A172 (cell line): ENCODE measurements around the gene CENPS. TPM values are rescaled to one million over a fixed set of nuclear protein-coding genes. Genes with fewer than 3 reads are reported as not detected.
"Not testable (repeated sequence)": the region's sequence is repeated elsewhere in the genome, so short reads cannot be mapped to it uniquely, and the experiment has no call there.

Experiments
- DNase-seq: peaks from one replicate; pipeline ENCODE4 v3.0.0-alpha.2; 2015; ENCODE audit warnings: low spot score
- total RNA-seq: library from RNA; depleted of rRNA; stranded (reverse); fragments of >200 nt; shearing (Covaris generic); gene quantifications from 2 replicates; pipeline ENCODE4 v1.2.3, GENCODE V29; 2014

Gene CENPS
- total RNA-seq, 1 experiment from 2014 or later = 11.6 TPM

GRCh38 chr1:10450836-10451235, 20.6 kb downstream of the CENPS start:
- DNase-seq = no peak

- no peak for DNase-seq
Measured at GRCh38 chr1:10451287-10451686, 21.1 kb downstream of the CENPS start.

DNA sequence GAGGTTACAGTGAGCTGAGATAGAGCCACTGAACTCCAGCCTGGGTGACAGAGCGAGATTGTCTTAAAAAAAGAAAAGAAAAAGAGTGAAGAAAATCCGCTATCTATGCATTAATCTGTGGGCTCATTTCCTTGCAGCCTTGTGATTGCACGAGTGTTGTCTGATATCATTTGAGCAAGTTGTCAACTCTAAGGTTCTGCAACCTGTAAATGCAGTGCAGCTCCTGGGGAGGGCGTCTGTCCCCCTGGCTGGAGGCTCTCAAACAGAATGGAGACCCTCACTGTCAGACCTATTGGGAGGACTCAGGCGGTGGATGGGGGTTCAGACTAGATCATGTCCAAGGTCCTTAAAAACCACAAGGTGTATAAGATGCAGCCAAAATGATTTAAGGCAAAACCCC, 25.8 kb downstream of the CENPS start:
- no peak for DNase-seq

- DNase-seq = no peak
Measured at GRCh38 chr1:10456661-10457060, 26.4 kb downstream of the CENPS start.

- not testable (repeated sequence) for DNase-seq
Measured at GRCh38 chr1:10457462-10457861, 27.2 kb downstream of the CENPS start.

- DNase-seq = no peak
Measured at GRCh38 chr1:10457875-10458274, 27.6 kb downstream of the CENPS start.

- DNase-seq = peak; percentile 72
Measured at GRCh38 chr1:10459184-10459583, 29.0 kb downstream of the CENPS start.

DNA sequence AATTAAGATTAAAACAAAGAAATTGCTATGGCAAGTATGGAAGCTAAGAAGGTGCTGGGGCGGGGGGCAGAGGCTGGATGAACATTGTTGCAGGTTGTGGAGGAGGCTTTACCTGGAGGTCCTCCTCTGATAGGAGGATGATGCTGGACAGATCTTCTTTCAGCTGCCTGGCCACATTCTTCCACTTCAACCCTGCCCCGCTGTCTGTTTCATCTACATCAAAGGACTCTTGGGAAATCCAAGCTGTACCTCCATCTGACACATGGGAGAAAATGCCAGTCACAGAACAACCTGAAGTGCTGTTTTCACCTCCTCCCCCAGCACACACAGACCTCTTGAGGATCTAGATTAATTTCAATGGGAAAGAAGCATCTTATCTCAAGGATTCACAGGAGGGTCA, 36.8 kb downstream of the CENPS start:
- no peak for DNase-seq

DNA sequence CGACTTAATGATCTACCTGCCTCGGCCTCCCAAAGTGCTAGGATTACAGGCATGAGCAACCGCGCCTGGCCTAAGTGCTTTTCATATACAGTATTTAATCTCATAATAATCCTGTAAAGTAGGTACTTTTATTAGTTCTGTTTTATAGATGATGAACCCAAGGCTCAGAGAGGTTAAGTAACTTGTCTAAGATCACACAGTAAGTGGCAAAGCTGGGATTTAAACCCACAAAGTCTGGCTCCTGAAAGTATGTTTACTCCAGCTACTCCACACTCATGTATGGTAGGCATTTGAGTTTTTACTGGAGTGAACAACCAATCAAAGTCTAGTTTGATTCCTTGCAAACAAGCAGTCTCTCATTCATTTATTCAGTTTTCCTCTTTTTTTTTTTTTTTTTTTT, 39.8 kb downstream of the CENPS start:
- no peak for DNase-seq

GRCh38 chr1:10471411-10472219, 41.4 kb downstream of the CENPS start:
- DNase-seq = peak; percentile 7

DNA sequence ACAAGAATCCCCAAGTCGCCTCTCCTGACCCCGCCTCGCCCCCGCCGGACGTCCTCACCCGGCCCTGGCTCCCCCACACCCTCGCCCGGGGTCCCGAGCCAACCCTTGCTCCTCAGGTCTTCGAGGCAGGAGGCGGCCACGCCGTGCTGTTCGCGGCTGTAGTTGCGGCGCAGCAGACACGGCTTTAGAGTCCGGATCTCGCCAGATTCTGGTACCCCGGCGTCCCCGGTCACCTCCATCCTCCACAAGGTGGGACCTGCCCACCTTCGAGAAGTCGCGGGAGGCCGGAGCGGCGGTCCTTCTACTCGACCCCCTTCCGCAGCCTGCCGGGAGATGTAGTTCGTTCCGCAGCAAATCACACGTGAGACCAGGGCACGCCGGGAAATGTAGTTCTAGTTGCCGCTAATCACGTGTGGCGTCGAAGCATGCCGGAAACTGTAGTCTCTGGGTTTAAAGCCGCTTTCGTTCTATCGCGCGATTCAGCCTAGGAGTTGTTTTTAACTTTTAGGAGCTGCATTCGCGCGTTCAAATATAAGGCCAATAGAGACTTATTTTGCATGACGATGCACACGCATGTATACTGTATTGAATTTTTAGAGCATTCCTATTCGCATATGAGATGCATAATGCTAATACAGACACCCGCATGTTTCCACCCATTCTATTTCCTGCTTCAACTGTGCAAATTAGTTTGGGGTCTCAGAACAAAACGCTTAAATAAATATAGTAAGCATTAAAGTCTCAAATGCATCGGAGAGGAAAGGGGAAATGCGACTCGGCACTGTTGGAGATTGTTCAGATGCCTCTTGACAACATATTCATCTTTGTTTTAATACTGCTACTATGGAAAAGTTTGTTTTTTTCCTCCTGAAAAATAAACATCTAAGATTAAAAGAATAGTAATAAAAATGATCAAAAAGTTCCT, 42.2 kb downstream of the CENPS start, which contains the start of gene DFFA:
DFFA (minus strand) TSS at position 310 of the 925 bp plus-strand sequence; CDS start at position 239, 71 bp downstream.
- peak; percentile 86 for DNase-seq

DNA sequence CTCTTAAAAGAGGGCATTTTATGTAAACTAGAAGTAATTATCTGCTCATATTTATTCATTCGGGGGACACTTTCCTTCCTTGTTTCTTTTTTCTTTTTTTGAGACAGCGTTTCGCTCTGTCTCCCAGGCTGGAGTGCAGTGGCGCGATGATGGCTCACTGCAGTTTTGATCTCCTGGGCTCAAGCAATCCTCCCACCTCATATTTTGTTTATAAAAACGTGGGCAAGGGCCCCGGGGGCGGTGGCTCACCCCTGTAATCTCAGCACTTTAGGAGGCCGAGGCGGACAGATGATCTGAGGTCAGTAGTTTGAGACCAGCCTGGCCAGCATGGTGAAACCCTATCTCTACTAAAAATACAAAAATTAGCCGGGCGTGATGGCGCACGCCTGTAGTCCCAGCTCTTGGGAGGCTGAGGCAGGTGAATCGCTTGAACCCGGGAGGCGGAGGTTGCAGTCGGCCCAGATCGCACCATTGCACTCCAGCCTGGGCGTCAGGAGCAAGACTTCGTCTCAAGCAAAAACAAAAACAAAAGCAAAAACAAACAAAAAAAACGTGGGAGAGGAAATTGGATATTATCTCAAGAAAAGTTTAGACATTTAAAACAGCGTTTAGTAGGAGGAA, 43.0 kb downstream of the CENPS start:
- DNase-seq = no peak

GRCh38 chr1:10474309-10474612, 44.0 kb downstream of the CENPS start:
- DNase-seq = not testable (repeated sequence)

GRCh38 chr1:10474613-10475507, 44.6 kb downstream of the CENPS start, which contains the start of gene PEX14:
TSS of gene PEX14 (plus strand) at chr1:10474950. CDS start at chr1:10474967, 17 bp downstream.
- DNase-seq = peak; percentile 69

GRCh38 chr1:10475510-10475909, 45.3 kb downstream of the CENPS start:
- DNase-seq = no peak

DNA sequence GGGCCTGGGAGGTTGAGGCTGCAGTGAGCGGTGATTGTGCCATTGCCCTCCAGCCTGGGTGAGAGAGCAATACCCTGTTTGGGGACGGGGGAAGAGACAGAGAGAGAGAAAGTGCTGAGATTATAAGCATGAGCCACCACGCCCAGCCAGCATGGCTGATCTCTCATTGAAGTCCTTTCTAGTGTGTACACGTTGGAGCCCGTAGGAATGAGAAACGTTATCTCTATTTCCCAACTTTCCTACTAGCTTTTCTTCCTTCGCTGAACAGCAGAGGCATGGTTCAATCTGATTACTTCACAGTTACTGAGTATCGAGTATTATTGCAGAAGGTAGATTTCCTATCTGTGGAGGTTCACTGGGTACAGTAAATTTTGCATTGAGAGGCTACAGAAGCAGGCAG, 49.1 kb downstream of the CENPS start:
- DNase-seq = no peak

GRCh38 chr1:10480614-10481013, 50.4 kb downstream of the CENPS start:
- no peak for DNase-seq

DNA sequence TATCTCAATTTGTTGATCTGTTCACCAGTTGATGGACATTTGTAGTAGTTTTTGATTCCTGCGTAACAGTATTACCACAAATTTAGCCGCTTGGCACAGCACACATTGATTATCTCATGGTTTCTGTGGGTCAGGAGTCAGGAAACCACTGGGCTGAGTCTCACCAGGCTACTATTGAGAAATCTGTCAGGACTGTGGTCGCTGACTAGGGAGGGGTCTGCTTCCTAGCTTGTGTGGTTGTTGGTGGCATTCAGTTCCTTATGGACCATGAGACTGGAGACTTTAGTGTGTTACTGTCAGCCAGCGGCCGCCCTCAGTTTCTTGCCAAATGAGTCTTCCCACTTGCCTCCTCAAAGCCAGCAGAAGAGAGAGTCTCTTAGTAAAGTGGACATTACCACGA, 54.3 kb downstream of the CENPS start:
- DNase-seq = no peak

DNA sequence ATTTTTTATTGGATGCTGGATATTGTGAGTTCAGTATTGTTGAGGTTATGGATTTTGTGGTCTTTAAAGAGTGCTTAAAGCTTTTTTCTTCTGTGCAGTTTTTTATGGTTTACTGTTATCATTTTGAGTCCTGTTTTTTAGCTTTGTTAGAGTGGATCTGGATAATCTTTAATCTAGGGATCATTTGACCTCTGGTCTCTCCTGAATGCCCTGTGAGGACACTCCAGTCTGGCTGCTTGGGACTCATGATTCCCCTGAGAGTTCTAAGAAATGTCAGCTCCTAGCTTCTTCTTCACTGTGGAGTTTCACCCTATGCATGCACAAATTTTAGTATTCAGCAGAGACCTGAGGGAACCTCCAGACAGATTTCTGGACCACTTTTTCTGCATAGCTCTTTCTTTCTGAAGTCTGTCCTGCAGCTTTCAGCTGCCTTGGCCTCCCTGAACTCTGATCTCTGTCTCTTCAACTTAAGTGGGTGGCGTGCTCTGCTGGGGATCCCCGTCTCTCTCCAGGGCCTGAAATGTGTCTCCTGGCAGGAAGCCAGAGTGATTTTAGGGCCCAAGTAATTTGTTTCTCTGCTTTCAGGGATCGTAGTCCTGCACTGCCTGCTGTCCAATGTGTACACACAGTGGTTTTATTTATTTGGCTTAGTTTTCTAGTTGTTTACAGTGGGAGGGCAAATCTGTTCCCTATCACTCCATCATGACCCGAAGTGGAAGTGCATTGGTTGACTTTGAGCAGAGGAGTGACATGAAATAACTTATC, 59.2 kb downstream of the CENPS start:
- no peak for DNase-seq

DNA sequence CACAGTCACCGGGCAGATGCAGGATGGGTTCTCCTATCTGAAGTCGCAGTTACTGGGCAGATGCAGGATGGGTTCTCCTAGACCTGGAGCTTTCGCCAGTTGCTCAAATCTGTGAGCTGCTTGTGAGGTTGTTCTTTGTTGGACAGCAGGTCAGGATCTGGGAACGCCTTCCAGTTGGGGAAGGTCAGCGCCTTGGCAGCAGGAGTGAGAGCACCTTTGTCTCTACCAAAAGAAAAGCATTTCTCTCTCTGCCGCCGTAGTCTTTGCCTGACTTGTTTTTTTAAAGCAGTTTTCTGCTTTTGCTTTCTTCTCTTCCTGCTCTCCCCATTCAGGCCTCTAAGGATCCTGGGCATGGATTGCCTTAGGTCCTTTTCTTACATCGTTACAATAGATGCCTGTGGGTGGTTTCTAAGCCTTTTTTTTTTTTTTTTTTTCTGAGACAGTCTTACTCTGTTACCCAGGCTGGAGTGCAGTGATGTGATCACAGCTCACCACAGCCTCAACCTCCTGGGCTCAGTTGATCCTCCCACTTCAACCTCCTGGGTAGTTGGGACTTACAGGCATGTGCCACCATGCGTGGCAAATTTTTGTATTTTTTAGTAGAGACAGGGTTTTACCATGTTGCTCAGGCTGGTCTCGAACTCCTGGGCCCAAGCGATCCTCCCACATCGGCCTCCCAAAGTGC, 60.2 kb downstream of the CENPS start:
- no peak for DNase-seq
